OCI-LY3 (cell line): ENCODE measurements around the gene NRN1L.

Source experiments
- H2AFZ ChIP-seq: fragments of 200-600, 300-600 bp; shearing (Covaris generic); 2 replicates; pipeline ENCODE4 v1.6.0; 2014; ENCODE audit warnings: antibody characterized with exemption, low read depth, low read length
- H3K27ac ChIP-seq: fragments of 200-600, 300-600 bp; sonication (generic); 2 replicates; pipeline ENCODE4 v1.5.1; 2014; ENCODE audit warnings: mild to moderate bottlenecking, low read length, moderate library complexity, mixed read lengths
- H3K27me3 ChIP-seq: fragments of 200-600, 300-600 bp; sonication (generic); 2 replicates; pipeline ENCODE4 v1.6.1; 2014; ENCODE audit warnings: low read depth, low read length, mixed read lengths
- H3K36me3 ChIP-seq: fragments of 200-600, 300-600 bp; sonication (generic); replicated peaks from 2 replicates; pipeline ENCODE3; 2014; ENCODE audit warnings: low read depth, low read length, mixed read lengths
- H3K4me1 ChIP-seq: fragments of 300-600, 200-600 bp; sonication (generic); 2 replicates; pipeline ENCODE4 v1.6.1; 2014; ENCODE audit warnings: low read length, mixed read lengths
- H3K4me2 ChIP-seq: fragments of 200-600, 300-600 bp; sonication (generic); 2 replicates; pipeline ENCODE4 v1.6.1; 2014; ENCODE audit warnings: low read length, mixed read lengths
- H3K4me3 ChIP-seq: fragments of 300-600, 200-600 bp; sonication (generic); 2 replicates; pipeline ENCODE4 v1.5.1; 2014; ENCODE audit warnings: antibody characterized with exemption, mild to moderate bottlenecking, low read length, moderate library complexity
- H3K79me2 ChIP-seq: fragments of 300-600, 200-600 bp; shearing (Covaris generic); 2 replicates; pipeline ENCODE4 v1.6.1; 2014; ENCODE audit warnings: mild to moderate bottlenecking, low read length, mixed read lengths
- H3K9ac ChIP-seq: fragments of 300-600, 200-600 bp; shearing (Covaris generic); 2 replicates; pipeline ENCODE4 v1.6.0; 2014; ENCODE audit warnings: mild to moderate bottlenecking, low read length, moderate library complexity
- H3K9me3 ChIP-seq: fragments of 200-600, 300-600 bp; shearing (Covaris generic); 2 replicates; pipeline ENCODE4 v1.6.1; 2014; ENCODE audit warnings: low read length, mixed read lengths; ENCODE audit not compliant: insufficient read depth
- H4K20me1 ChIP-seq: fragments of 200-600, 300-600 bp; sonication (generic); 2 replicates; pipeline ENCODE4 v1.6.1; 2016; ENCODE audit warnings: low read length, mixed read lengths; ENCODE audit not compliant: insufficient read depth
- CTCF ChIP-seq: fragments of 200-600, 300-600 bp; sonication (generic); IDR thresholded peaks from 2 replicates; pipeline ENCODE4 v1.5.1; 2014; ENCODE audit warnings: antibody characterized with exemption, low read length, low read depth
- EZH2phosphoT487 ChIP-seq: fragments of 200-600 bp; shearing (Covaris generic); IDR thresholded peaks from 2 replicates; pipeline ENCODE4 v1.6.1; 2018; ENCODE audit warnings: antibody characterized with exemption, mixed run types, low read depth

Gene NRN1L

DNA sequence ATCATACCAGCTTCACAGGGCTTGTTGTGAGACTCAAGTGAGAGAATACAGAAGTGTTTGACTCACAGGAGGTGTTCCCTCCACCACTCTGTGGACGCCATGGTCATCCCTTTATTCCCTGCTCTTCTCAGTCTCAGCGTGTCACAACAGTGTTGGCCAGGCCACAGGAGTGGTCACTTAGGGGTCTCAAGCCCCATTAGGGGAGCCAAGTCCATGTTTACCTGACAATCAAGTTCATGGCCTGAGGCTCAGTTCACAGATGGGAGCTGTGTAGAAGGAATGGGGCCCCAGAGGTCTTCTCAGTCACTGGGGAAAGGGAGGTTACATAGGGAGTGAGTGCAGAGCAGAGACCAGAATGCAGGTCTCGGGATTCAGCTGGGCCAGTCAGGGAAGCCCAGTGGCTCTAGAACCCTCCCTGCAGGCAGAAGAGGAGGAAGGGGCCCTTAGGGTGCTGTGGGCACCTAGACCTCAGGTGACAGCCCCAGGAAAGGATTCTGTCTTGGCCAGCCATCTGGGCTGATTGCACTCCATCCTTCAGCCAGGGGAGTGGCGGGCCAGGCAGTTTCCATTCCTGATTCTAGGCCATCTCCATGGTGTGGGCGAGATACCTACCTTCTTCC lies 27.6 kb upstream of the NRN1L start:
- Histone ChIP-seq H3K4me2 (no peak overlapping the region), H3K9ac (no peak overlapping the region), H3K36me3 (peaks cover 13% of the 10 kb centered on the region), H3K4me1 (no peaks in the 10 kb centered on the region), H3K4me3 (no peak overlapping the region), H2AFZ (no peak overlapping the region), H3K79me2 (peaks cover 95% of the 10 kb centered on the region), H3K27me3 (no peaks in the 10 kb centered on the region), H4K20me1 (peaks cover 44% of the 10 kb centered on the region), H3K9me3 (no peaks in the 10 kb centered on the region), H3K27ac (no peak overlapping the region)
- TF ChIP-seq EZH2phosphoT487 = no peak
- no peak for TF ChIP-seq CTCF

DNA sequence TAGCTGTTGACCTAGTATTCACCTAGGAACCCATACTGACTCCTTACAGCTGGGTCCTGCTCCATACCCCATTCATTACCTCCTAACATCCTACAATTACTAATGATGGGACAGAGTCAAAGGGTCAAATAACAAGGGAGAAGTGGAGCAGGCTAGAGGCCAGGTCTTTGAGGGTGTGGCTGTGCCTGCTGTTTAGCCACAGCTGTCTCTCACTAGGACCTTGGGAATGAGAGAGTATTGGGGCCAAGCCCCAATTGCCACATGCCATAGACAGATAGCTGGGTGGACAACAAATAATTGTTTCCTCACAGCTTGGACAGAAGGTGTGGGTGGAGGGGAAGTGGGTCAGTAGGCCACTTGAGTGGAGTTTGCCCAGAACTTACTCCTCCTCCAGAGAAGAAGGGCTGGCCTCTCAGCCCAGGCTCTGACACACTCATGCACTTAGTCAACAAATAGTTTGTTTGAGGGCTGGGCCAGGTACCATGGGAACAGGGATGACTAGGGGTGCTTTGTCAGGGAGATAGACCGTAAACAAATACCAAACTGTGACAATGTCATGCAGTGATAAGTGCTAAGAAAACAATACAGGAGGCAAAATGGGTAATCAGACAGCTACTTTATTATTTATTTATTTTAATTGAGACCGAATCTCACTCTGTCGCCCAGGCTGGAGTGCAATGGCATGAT lies 27.0 kb upstream of the NRN1L start:
- H3K9ac ChIP-seq = no peak overlapping the region
- no peaks in the 10 kb centered on the region for H3K27me3 ChIP-seq
- H3K4me3 ChIP-seq = no peak overlapping the region
- no peak overlapping the region for H2AFZ ChIP-seq
- H3K27ac ChIP-seq = no peak overlapping the region
- H3K36me3 ChIP-seq = peaks cover 13% of the 10 kb centered on the region
- H3K9me3 ChIP-seq = no peaks in the 10 kb centered on the region
- no peak overlapping the region for H3K4me2 ChIP-seq
- peaks cover 97% of the 10 kb centered on the region for H3K79me2 ChIP-seq
- TF ChIP-seq CTCF = no peak
- H3K4me1 ChIP-seq = no peaks in the 10 kb centered on the region
- peaks cover 50% of the 10 kb centered on the region for H4K20me1 ChIP-seq

DNA sequence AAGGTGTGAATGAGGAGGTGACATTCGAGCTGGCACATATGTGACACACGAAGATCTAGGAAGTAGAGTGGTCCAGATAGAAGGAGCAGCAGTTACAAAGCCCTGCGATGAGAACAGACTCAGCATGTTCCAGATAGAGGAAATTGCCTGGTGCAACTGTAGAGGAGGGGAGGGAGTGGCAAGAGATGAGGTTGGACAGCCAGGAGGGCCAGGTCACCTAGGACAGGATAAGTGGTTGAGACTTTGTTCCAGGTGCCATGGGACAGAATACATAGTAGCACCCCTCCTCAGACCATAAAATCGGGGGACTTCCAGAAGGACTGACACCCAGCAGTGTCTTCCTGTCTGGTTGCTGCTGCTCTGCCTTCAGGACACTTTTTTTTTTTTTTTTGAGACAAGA lies 26.2 kb upstream of the NRN1L start:
- no peaks in the 10 kb centered on the region for H3K9me3 ChIP-seq
- H3K36me3 ChIP-seq = peaks cover 13% of the 10 kb centered on the region
- H3K27ac ChIP-seq = no peak overlapping the region
- peaks cover 97% of the 10 kb centered on the region for H3K79me2 ChIP-seq
- H3K4me1 ChIP-seq = no peaks in the 10 kb centered on the region
- H3K27me3 ChIP-seq = no peaks in the 10 kb centered on the region
- H3K4me2 ChIP-seq = no peak overlapping the region
- H3K9ac ChIP-seq = no peak overlapping the region
- no peak for TF ChIP-seq CTCF
- TF ChIP-seq EZH2phosphoT487 = no peak
- no peak overlapping the region for H3K4me3 ChIP-seq
- H2AFZ ChIP-seq = no peak overlapping the region
- H4K20me1 ChIP-seq = peaks cover 53% of the 10 kb centered on the region

GRCh38 chr16:67860589-67861398 lies 23.9 kb upstream of the NRN1L start:
- Histone ChIP-seq H3K79me2 (peaks cover 92% of the 10 kb centered on the region), H3K9me3 (no peaks in the 10 kb centered on the region), H3K27ac (no peak overlapping the region), H3K4me2 (no peak overlapping the region), H3K9ac (no peak overlapping the region), H3K4me1 (no peaks in the 10 kb centered on the region), H3K27me3 (no peaks in the 10 kb centered on the region), H4K20me1 (peaks cover 39% of the 10 kb centered on the region), H2AFZ (no peak overlapping the region), H3K4me3 (no peak overlapping the region), H3K36me3 (peaks cover 10% of the 10 kb centered on the region)
- TF ChIP-seq CTCF (no peak), EZH2phosphoT487 (no peak)
